DMS79 treated with DMSO at 0.1 percent for 48 hours (cell line): ENCODE results near the gene C2CD2L.
"Not testable (repeated sequence)": the region's sequence is repeated elsewhere in the genome, so short reads cannot be mapped to it uniquely, and the experiment has no call there.

Source experiments
- DNase-seq: peaks from one replicate; lab custom pipeline; 2025; lab: John Stamatoyannopoulos, UW

The C2CD2L gene

DNA sequence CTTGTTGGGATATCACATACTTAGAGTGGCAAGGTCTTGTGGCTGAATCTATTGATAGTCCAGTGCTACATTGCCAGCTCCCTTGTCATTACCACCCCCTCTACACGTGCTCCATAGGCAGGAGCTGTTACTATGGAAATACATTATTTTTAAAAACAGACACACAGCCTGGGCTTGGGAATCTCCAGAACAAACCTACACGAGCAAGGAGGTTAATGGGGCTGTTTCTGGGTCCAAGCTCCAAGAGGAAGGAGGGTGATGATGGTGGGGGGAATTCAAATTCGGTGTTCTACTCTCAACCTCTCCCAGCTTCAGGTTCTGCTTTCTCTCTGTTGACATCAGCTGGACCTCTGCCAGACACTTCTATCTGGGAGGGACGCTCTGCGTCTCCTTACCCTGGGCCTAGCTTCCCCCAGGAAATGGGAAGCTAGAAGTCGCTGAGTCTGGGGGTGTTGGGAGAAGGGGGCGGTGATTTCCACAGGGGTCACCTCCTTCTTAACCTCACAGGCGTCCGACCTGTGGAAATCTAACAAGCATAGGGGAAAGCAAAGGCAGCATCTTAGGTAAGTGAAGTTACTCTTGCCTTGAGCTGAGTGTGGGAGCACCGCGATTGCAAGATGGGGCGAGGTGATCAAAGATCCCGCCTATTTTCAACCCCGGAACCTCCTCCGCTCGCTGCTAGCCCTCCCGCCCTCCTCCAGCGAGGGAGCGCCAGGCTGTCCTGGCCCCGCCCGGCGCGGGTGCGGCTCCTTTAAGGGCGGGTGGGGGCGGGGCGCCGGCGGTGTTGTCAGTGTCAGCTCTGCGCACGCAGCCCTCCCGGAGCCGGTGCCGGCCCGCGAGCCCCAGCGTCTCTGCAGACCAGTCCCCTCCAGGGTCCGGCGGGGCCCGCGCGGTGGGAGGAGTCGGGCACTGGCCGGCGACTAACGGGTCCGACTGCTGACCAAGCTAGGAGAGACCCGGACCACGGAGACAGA is at the start of gene C2CD2L:
Gene C2CD2L (plus strand): TSS at position 781 of the 974 bp plus-strand sequence. CDS start 398 bp downstream, outside the sequence.
- DNase-seq: peak; percentile 88

DNA sequence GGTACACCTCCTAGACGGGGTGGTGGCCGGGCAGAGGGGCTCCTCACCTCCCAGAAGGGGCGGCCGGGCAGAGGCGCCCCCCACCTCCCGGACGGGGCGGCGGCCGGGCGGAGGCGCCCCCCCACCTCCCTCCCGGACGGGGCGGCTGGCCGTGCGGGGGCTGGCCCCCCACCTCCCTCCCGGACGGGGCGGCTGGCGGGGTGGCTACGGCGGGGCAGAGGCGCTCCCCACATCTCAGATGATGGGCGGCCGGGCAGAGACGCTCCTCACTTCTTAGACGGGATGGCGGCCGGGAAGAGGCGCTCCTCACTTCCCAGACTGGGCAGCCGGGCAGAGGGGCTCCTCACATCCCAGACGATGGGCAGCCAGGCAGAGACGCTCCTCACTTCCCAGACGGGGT is 48.0 kb upstream of the C2CD2L start:
- not testable (repeated sequence) for DNase-seq

DNA sequence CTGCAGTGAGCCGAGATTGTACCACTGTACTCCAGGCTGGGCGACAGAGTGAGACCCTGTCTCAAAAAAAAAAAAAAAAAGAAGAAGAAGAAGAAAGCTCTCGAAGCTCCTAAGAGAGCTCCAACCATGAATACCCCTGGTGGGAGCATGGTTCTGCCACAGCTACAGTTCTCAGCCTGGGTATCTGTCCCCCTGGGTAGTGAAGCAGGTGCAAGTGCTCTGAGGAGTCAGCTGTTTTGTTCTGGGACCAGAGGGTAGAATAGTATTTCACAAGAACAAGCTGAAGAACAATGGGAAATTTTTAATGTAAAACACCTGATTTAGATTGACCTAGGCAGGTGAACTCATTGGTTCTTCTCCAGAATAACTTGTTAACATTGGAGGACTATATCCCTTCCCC is 45.9 kb upstream of the C2CD2L start:
- no peak for DNase-seq

DNA sequence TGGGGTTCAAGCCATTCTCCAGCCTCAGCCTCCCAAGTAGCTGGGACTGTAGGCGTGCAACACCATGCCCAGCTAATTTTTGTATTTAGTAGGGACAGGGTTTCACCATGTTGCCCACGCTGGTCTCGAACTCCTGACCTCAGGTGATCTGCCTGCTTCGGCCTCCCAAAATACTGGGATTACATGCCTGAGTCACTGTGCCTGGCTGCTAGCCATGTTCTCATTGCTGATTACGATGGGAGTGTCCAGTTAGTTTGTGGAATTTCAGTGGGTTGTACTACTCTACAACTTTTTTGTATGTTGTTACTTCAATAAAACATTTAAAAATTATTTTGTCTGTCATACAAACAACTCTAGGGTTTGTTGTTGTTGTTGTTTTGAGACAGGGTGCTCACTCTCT is 44.4 kb upstream of the C2CD2L start:
- DNase-seq: no peak

DNA sequence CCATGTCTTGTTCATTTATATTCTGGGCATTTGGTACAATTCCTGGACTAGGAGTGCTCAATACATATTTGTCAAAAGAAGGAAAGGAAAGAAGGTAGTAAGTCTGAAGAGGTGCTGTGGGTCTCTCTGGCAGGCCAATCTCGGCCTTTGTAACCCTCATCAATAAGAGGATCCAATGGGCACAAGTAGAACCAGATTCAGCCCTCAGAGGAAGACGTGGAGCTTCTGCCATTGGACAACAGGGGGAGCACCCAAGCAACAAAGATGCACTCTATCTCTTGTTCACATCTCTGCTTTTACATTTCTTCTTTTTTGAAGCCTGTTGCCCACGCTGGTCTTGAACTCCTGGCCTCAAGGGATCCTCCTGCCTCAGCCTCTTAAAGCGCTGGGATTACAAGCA is 41.8 kb upstream of the C2CD2L start:
- no peak for DNase-seq

DNA sequence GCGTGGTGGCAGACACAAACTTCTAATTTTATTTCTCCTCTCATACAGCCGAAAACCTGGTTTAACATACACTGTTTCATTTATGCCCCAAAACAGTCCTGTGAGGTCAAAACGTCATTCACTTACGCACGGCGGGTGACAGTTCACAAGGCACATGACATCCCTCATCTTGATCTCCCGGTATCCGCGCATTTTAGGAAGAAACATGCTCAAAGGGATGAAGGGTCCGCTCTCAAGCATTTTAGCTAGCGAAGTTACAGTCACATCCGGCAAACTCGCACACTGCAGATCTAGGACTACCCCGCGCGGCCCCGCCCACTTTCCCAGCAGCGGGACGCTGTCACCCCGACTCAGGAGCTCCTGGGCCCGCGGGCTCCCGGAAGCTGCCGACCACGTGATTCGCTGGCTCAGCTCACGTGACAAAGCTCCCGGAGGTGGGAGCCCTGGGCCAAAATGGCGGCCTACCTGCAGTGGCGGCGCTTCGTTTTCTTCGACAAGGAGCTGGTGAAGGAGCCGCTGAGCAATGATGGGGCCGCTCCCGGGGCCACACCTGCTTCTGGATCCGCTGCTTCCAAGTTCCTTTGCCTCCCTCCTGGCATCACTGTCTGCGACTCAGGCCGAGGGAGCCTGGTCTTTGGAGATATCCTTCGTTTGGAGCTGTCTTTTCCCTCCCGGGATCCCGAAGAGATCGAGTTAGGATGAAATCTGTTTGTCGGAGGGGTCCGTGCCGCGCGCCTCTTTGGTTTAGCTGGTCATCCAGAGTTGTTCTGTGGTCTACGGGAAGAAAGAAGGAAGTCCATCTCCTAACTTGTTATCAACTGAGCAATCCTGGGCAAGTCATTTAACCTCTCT is 39.5 kb upstream of the C2CD2L start, which contains the start of gene VPS11:
Gene VPS11 (plus strand): TSS at position 448 of the 852 bp plus-strand sequence. CDS start 6 bp downstream, at position 454.
- DNase-seq: peak; percentile 95

DNA sequence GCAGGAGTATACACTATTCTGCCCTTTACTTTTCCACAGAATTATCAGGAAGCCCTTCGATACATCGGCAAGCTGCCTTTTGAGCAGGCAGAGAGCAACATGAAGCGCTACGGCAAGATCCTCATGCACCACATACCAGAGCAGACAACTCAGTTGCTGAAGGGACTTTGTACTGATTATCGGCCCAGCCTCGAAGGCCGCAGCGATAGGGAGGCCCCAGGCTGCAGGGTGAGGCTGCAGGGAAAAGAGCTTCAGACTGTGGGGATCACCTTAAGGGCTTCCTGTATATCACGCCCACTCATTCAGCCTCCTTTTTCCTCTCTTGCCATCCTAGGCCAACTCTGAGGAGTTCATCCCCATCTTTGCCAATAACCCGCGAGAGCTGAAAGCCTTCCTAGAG is 29.3 kb upstream of the C2CD2L start:
- no peak for DNase-seq

DNA sequence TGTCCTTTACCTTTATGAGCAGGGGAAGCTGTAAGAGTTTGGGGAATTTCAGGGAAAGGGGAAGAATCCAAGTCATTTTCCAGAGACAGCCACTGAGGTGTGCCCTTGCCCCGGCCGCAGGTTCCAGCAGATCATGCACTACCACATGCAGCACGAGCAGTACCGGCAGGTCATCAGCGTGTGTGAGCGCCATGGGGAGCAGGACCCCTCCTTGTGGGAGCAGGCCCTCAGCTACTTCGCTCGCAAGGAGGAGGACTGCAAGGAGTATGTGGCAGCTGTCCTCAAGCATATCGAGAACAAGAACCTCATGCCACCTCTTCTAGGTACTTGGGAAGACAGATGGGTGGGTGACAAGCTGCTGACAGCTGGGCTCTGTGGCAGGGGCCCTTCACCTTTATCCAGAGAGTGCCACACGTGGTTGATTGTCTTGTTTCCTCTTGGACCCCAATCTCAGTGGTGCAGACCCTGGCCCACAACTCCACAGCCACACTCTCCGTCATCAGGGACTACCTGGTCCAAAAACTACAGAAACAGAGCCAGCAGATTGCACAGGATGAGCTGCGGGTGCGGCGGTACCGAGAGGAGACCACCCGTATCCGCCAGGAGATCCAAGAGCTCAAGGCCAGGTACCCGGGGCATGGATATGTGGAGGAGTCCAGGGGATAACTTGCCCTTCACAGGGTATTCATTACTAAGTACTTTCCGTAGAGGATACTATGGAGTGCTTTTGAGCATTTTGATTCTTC is 28.3 kb upstream of the C2CD2L start:
- DNase-seq: no peak

DNA sequence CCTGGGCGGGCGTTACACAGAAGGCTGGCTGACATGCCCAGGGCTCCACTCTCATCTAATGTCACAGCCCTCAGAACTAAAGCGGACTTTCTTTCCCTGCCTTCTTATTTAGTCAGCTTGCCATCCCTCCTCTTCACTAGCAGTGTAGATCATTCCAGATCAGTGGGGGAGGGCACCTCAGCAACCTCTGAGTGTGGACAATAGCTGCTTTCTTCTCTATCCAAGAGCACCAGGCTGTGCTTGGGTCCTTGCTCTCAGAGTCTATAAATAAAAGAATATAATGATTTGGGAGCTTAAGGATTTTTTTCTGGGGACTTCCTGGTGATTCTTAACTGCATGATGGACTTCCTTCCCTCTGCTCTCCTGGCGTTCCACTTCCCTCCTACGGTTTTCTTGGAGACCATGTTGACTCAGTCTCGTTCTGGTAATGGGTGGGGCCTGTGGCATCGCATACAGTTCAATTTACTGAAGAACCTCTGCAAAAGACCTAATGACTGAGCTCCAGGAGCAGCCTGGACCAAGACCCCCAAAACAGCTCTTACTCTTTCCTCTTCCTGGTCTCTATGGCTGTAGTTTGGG is 25.4 kb upstream of the C2CD2L start:
- no peak for DNase-seq

DNA sequence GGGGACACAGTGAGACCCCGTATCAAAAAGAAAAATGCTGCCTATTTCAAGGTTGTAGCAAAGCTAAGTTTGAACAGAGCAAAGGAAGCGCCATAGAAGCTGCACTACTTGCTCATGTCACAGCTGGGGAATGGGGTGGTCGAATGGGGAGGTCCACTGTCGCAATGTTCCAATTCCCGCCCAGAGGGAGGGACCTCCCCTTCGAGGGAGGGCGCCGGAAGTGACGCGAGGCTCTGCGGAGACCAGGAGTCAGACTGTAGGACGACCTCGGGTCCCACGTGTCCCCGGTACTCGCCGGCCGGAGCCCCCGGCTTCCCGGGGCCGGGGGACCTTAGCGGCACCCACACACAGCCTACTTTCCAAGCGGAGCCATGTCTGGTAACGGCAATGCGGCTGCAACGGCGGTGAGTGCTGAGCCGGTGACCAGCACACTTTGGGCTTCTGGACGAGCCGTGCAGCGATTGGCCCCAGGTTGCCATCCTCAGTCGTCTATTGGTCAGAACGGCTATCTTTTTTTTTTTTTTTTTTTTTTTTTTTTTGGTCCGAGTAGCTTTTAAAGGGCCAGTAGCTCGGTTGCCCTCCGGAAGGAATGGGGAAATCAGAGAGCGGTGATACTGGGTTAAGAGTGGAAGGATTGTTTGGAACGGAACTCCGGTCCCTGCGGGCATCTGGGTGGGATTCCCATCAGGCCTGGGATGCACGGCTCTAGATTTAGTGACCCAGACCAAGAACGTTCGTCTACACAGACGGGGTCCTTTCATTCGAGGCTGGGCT is 22.3 kb upstream of the C2CD2L start, which contains the start of gene HMBS:
Gene HMBS (plus strand): TSS at position 219 of the 774 bp plus-strand sequence. CDS start 153 bp downstream, at position 372.
- DNase-seq: peak; percentile 98

DNA sequence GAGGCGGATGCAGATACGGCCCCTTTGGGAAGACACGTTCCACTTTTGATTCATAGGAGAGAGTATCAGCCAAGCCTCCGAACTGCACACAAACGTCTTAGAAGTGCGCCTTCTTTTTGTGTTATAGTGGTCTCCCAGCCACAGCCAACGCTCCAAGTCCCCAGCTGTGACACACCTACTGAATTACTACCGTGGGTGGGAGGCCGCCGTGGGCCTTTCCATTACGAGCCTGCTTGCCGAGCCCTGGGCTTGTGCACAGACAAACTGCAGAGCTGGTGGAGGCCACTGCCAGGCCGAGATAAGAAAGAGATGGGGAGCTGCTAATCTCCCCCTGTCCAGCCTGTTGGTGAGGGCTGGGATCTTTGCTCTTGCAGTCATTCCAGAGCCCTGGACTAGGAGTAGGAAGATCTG is 21.7 kb upstream of the C2CD2L start:
- no peak for DNase-seq

DNA sequence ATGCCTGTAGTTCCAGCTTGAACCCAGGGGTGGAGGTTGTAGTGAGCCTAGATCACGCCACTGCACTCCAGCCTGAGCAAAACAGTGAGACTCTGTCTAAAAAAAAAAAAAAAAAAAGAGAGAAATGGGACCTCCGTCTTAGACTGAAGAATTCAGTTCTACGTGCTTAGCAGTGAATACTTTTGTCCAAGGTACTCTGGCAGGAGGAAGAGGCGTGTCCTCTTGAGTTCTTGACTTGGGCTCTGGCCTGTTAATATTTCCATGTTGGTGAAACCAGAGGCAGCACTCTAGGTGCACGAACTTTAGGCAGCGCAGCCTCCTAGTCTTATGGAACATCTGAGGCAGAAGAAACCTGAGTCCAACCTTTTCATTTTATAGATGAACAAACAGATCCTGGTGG is 20.0 kb upstream of the C2CD2L start:
- DNase-seq: no peak

DNA sequence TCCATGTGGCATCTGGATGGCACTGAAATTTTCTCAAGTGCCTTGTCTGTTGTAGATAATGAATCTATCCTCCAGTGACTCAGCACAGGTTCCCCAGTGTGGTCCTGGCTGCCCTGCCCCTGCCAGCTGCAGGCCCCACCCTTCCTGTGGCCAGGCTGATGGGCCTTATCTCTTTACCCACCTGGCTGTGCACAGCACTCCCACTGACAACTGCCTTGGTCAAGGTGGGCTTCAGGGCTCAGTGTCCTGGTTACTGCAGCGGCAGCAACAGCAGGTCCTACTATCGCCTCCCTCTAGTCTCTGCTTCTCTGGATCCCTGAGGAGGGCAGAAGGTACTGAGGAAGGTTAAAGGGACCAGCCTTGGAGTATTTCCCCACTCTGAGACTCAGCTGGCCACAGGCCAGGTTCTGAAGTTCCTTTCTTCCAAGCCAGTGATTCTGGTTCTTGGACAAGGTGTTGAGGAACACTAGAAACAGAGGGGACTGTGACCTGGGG is 19.4 kb upstream of the C2CD2L start:
- no peak for DNase-seq

DNA sequence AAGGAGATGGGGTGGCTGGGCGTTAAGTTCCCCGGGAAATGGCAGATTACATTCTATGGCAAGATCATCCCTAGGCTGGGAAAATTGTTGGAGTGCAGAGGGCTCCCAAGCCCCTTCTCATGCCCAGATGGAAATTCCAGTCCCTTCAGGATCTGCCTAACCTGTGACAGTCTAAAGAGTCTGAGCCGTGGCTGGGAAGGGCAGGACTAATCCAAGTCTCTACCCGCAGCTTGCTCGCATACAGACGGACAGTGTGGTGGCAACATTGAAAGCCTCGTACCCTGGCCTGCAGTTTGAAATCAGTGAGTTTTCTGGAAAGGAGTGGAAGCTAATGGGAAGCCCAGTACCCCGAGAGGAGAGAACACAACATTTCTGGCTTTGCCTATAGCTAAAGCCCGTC is 18.7 kb upstream of the C2CD2L start:
- DNase-seq: no peak

DNA sequence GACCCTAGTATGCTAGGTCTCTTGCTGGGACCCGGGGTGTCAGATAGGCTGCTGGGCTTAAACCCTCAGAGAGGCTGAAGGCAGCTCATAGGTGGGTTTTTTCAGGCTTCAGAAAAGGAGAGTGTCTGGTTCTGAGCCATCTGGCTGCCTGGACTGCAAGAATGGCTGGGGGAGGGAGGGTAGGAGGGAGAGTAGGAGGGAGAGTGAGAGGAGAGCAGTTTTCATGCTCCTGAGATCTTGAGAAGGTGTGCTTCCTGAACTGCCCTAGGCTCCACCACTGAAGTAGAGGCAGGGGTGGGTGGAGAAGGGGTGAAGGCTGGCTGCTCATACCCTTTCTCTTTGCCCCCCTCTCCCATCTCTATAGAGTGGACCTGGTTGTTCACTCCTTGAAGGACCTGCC is 17.8 kb upstream of the C2CD2L start:
- peak; percentile 21 for DNase-seq

DNA sequence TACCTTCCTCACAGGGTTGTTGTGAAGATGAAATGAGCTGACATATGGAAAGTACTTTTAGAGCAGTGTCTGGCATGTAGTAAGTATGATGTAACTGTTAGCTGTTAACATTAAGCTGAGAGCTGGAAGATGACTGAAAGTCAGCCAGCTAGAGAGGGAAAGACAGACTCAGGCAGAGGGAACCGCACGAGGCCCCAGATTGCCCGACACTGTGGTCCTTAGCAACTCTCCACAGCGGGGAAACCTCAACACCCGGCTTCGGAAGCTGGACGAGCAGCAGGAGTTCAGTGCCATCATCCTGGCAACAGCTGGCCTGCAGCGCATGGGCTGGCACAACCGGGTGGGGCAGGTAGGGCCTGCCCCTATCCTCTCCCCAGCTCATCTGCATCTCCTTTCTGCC is 16.0 kb upstream of the C2CD2L start:
- DNase-seq: no peak

DNA sequence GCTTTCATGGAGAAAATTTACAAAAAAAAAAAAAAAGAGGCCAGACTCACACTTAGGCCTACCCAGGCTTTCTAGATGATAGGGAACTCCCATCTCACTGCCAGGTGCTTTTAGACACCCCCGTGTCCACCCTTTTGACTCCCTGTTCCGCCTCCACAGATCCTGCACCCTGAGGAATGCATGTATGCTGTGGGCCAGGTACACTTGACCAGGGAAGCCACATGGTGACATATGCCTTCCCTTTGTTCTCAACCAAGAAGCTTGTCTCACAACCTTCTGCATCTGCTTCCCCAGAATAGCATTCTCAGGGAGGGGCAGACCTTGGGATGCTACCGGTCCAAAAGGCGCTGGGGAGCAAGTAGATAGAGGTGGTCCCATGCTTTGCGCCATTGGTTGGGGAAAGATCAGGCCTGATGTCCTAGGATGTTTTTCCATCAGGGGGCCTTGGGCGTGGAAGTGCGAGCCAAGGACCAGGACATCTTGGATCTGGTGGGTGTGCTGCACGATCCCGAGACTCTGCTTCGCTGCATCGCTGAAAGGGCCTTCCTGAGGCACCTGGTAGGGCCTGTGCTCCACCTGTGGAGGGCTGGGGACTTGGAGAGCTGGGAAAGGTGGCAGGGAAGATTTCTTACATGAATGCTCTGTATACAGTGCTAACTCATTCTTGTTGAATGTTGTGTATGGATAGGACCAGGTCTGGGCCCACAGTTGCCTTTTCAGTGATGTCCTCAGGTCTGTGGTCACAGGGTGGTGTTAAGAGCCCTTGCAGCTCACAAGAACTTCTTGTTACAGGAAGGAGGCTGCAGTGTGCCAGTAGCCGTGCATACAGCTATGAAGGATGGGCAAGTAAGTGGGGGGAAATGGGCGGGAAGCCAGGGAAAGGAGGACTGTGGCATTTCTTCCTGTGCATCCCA is 14.9 kb upstream of the C2CD2L start:
- DNase-seq: peak; percentile 59

DNA sequence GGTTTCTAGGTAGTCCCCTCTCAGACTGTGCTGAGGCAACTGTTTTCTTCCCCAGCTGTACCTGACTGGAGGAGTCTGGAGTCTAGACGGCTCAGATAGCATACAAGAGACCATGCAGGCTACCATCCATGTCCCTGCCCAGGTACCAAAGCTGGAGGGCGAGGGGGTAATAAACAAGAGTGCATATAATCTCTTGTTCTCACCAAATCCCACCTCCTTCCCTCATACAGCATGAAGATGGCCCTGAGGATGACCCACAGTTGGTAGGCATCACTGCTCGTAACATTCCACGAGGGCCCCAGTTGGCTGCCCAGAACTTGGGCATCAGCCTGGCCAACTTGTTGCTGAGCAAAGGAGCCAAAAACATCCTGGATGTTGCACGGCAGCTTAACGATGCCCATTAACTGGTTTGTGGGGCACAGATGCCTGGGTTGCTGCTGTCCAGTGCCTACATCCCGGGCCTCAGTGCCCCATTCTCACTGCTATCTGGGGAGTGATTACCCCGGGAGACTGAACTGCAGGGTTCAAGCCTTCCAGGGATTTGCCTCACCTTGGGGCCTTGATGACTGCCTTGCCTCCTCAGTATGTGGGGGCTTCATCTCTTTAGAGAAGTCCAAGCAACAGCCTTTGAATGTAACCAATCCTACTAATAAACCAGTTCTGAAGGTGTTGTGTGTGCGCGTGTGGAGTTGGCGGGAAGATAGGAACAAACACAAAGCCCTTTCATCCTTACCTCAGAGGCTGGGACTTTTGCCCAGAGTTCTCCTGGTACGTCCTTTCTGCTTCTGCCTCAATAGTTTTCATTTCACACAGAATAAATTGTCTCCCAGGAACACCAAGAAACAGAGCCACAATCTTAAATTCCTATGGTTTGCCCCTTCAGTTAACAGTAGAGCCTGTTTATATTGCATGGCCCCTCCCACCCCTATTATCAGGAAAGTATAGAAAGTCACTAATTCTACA is 14.0 kb upstream of the C2CD2L start:
- peak; percentile 18 for DNase-seq
